ENCODE data around the gene FGR.

Gene FGR

GRCh38 chr1:27599605-27600497 is 35.1 kb downstream of the FGR start:
- no peak for TF ChIP-seq ZNF274 (IDR thresholded peaks at IDR 0.05; ENCODE audit: low read depth, low read length)
- no peak overlapping the region for H3K4me3 ChIP-seq (ENCODE audit: low read length)

GRCh38 chr1:27598902-27599528 is 36.0 kb downstream of the FGR start:
- no peak overlapping the region for H3K4me3 ChIP-seq (ENCODE audit: low read length)
- TF ChIP-seq ZNF274 (IDR thresholded peaks at IDR 0.05; ENCODE audit: low read depth, low read length): no peak

- no peak overlapping the region for H3K4me3 ChIP-seq (ENCODE audit: low read length)
Measured at GRCh38 chr1:27598295-27598687, 36.7 kb downstream of the FGR start.

GRCh38 chr1:27597516-27598294 is 37.3 kb downstream of the FGR start:
- TF ChIP-seq ZNF274 (IDR thresholded peaks at IDR 0.05; ENCODE audit: low read depth, low read length): no peak
- H3K4me3 ChIP-seq (ENCODE audit: low read length): no peak overlapping the region

More at GRCh38 chr1:27598295-27598687, 36.7 kb downstream of the FGR start:
- no peak for TF ChIP-seq ZNF274 (IDR thresholded peaks at IDR 0.05; ENCODE audit: low read depth, low read length)

- no peak overlapping the region for H3K4me3 ChIP-seq (ENCODE audit: low read length)
- TF ChIP-seq ZNF274 (IDR thresholded peaks at IDR 0.05; ENCODE audit: low read depth, low read length): no peak
Measured at GRCh38 chr1:27596986-27597385, 38.0 kb downstream of the FGR start.

- TF ChIP-seq ZNF274 (IDR thresholded peaks at IDR 0.05; ENCODE audit: low read depth, low read length): no peak
- H3K4me3 ChIP-seq (ENCODE audit: low read length): no peak overlapping the region
Measured at GRCh38 chr1:27596261-27596660, 38.7 kb downstream of the FGR start.

GRCh38 chr1:27595597-27595996 is 39.4 kb downstream of the FGR start:
- no peak for TF ChIP-seq ZNF274 (IDR thresholded peaks at IDR 0.05; ENCODE audit: low read depth, low read length)
- H3K4me3 ChIP-seq (ENCODE audit: low read length): no peak overlapping the region

GRCh38 chr1:27594564-27595510 is 40.1 kb downstream of the FGR start:
- H3K4me3 ChIP-seq (ENCODE audit: low read length): no peak overlapping the region
- no peak for TF ChIP-seq ZNF274 (IDR thresholded peaks at IDR 0.05; ENCODE audit: low read depth, low read length)

- no peak for TF ChIP-seq ZNF274 (IDR thresholded peaks at IDR 0.05; ENCODE audit: low read depth, low read length)
- no peak overlapping the region for H3K4me3 ChIP-seq (ENCODE audit: low read length)
Measured at GRCh38 chr1:27593678-27594563, 41.1 kb downstream of the FGR start.

GRCh38 chr1:27592931-27593677 is 41.9 kb downstream of the FGR start:
- H3K4me3 ChIP-seq (ENCODE audit: low read length): no peak overlapping the region
- TF ChIP-seq ZNF274 (IDR thresholded peaks at IDR 0.05; ENCODE audit: low read depth, low read length): no peak

GRCh38 chr1:27592232-27592930 is 42.6 kb downstream of the FGR start:
- no peak for TF ChIP-seq ZNF274 (IDR thresholded peaks at IDR 0.05; ENCODE audit: low read depth, low read length)
- no peak overlapping the region for H3K4me3 ChIP-seq (ENCODE audit: low read length)
